Activated effector memory CD4-positive, alpha-beta T cell treated with Interleukin-2 at 50 U/mL for 16 hours (primary cell): ENCODE results near the gene HMOX1.
"Not testable (repeated sequence)": the region's sequence is repeated elsewhere in the genome, so short reads cannot be mapped to it uniquely, and the experiment has no call there.

Experiments
- DNase-seq: peaks from one replicate; pipeline ENCODE4 v3.0.0-alpha.2; 2020

The HMOX1 gene

GRCh38 chr22:35350539-35351503, 30.1 kb upstream of the HMOX1 start:
- peak; percentile 77 for DNase-seq

- DNase-seq, result peak; percentile 18
These were observed 28.4 kb upstream of the HMOX1 start for GRCh38 chr22:35352214-35353111.

- DNase-seq, result no peak
These were observed 27.6 kb upstream of the HMOX1 start for GRCh38 chr22:35353318-35353717.

- DNase-seq, result no peak
These were observed 26.8 kb upstream of the HMOX1 start for GRCh38 chr22:35354068-35354467.

- DNase-seq, result no peak
These were observed 22.8 kb upstream of the HMOX1 start for GRCh38 chr22:35357883-35358621.

GRCh38 chr22:35359380-35360065, 21.4 kb upstream of the HMOX1 start:
- no peak for DNase-seq

- no peak for DNase-seq
These were observed 19.8 kb upstream of the HMOX1 start for GRCh38 chr22:35361001-35361558.

- DNase-seq, result no peak
These were observed 17.3 kb upstream of the HMOX1 start for GRCh38 chr22:35363566-35364086.

GRCh38 chr22:35364230-35364629, 16.7 kb upstream of the HMOX1 start:
- DNase-seq, result not testable (repeated sequence)

- no peak for DNase-seq
These were observed 13.5 kb upstream of the HMOX1 start for GRCh38 chr22:35367331-35367886.

GRCh38 chr22:35368386-35368785, 12.5 kb upstream of the HMOX1 start:
- DNase-seq, result no peak

- no peak for DNase-seq
These were observed 10.9 kb upstream of the HMOX1 start for GRCh38 chr22:35369996-35370395.

GRCh38 chr22:35373781-35374180, 7.1 kb upstream of the HMOX1 start:
- DNase-seq, result no peak

- DNase-seq, result no peak
These were observed 5.9 kb upstream of the HMOX1 start for GRCh38 chr22:35375031-35375430.

GRCh38 chr22:35375526-35375925, 5.4 kb upstream of the HMOX1 start:
- no peak for DNase-seq

GRCh38 chr22:35376728-35377472, 4.0 kb upstream of the HMOX1 start:
- no peak for DNase-seq

- DNase-seq, result no peak
These were observed 3.2 kb upstream of the HMOX1 start for GRCh38 chr22:35377735-35378134.

GRCh38 chr22:35378621-35379020, 2.3 kb upstream of the HMOX1 start:
- no peak for DNase-seq

- DNase-seq, result no peak
These were observed 1.5 kb upstream of the HMOX1 start for GRCh38 chr22:35379146-35379993.

GRCh38 chr22:35380013-35380412, 883 bp upstream of the HMOX1 start:
- no peak for DNase-seq
